GM15510 (cell line): ENCODE data around the gene LMO7.

Source experiments
- POLR2A ChIP-seq: IDR thresholded peaks from 3 replicates; pipeline ENCODE4 v1.6.1; 2011; ENCODE audit warnings: borderline replicate concordance; ENCODE audit not compliant: insufficient read length; ENCODE audit errors: extremely low read depth

LMO7 gene

DNA sequence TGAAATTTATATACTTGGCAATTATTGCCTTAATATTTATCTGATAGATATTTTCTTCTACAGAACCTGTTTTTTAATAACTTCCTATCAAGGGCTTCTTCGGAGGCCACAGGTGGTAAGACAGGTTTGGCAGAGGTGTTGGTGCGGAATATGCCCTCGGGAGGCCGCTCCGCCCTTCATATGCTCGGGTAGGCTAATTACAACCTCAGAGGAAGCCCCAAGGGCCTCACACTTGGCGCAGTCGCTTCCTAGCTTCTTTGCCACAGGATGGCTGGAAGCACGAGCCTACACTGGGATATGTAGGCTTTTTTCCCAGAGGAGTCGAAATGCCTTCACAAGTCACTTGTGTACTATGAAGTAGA lies 68.8 kb downstream of the LMO7 start:
- no peak for TF ChIP-seq POLR2A

DNA sequence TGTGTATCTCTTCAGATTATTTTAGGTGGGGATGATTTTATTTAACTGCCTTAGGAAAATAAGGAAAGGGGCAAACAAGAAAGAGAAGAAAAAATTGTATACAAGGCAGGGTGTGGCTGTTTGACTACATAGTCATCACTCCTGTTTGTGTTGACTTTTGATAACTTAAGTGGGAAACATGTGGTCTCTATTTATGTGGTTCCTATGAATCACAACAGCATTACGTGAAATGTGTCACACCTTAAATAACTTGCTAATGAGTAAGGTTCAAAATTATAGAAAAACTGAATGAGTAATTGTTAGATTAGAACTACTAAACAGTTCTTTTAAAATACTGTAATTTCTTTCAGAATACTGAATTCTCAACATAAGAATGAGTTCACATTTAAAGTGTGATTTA lies 69.3 kb downstream of the LMO7 start:
- no peak for TF ChIP-seq POLR2A

- no peak for TF ChIP-seq POLR2A
Measured at GRCh38 chr13:75705908-75706307, 69.8 kb downstream of the LMO7 start.

DNA sequence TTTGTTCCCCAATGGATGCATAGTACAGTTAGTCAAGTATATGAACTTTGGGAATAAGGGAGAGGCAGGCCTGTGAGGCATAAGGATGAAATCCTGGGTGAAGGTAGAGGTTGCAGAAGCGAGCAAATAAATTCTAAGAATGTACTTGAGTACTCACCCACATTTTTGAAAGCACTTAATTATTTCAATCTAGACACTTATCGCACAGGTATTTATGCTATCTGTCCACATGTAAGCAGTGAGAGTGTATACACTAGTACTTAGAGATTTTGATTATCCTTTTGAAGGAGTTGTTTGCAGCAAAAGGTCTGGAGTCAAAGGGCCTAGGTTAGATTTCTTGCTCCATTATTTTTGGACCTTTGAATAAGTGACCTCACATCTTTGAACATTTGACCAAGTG lies 77.7 kb downstream of the LMO7 start:
- no peak for TF ChIP-seq POLR2A

GRCh38 chr13:75715601-75716523 lies 79.7 kb downstream of the LMO7 start:
- TF ChIP-seq POLR2A = no peak

GRCh38 chr13:75717525-75717924 lies 81.4 kb downstream of the LMO7 start:
- no peak for TF ChIP-seq POLR2A

DNA sequence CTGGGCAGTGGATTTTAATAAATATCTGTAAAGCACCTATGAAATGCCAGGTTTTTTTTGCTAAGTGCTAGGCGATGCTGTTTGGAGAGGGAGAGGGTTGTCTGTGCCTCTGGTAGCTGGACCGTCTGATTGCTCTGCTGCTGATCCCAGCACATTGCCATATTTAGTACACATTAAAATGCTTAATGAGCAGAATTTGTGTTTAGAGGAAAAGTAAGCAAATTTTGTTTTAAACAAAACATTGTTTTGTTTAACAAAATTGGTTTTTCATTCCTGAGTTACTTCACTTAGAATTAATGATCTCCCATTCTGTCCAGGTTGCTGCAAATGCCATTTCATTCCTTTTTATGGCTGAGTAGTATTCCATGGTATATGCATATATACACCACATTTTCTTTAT lies 85.2 kb downstream of the LMO7 start:
- no peak for TF ChIP-seq POLR2A

- no peak for TF ChIP-seq POLR2A
Measured at GRCh38 chr13:75723901-75724300, 87.8 kb downstream of the LMO7 start.

GRCh38 chr13:75724752-75725517 lies 88.8 kb downstream of the LMO7 start:
- no peak for TF ChIP-seq POLR2A

DNA sequence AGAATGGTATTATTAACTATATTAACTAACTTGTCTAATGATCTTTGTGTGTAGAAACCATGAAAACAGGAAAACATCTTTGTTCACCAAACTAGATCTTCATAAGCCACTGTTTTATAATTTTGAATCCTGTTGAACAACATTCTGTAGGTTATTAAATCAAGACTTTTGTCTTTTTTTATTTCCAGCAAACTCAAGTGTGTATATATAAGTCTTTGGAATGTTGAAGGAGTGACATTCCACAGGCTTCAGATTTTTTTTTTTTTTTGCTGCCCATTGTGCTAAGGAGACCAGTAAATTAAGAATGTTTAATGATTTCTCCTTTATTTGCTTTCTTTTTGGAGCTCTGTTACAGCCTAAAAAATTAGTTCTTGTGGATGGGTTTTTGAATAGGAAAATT lies 89.6 kb downstream of the LMO7 start:
- no peak for TF ChIP-seq POLR2A

DNA sequence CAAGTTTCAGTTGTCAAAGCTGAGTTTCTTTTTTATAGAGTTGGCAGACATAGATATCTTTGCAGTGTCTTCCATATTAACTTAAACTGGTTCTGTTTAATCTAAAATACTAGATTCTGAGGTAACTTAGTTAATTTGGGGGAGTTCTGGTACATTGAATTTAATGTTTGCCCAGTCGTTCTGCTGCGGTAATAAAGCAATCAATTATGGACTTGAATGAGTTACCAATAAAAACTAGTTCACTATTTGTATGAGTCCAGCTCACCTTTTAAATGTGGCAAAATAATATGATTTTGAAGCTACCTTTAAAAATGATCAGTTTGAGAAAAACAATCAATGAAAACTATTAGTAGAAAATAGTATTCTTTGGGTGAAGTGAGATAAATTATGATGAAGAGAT lies 90.2 kb downstream of the LMO7 start:
- TF ChIP-seq POLR2A = no peak

DNA sequence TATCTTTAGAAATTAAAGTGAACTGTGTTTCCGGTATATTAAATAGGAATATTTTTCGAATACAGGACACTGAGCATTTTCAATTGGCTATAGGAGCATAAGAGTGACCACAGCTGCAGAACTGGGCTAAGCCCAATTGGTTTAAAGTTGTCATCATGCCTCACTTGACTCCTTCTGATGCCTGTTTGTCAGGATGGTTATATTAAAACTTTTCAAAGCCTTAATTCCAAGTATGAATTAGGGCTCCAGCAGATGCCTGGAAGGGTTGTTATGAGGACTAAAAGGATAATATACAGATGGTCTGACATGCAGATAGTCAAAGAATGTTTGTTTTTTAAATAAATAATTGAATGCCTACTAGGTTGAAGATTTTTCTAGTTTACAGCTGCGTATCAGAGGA lies 100.0 kb downstream of the LMO7 start:
- no peak for TF ChIP-seq POLR2A

- no peak for TF ChIP-seq POLR2A
Measured at GRCh38 chr13:75738841-75739240, 102.7 kb downstream of the LMO7 start.

- no peak for TF ChIP-seq POLR2A
Measured at GRCh38 chr13:75739244-75739868, 103.2 kb downstream of the LMO7 start.

DNA sequence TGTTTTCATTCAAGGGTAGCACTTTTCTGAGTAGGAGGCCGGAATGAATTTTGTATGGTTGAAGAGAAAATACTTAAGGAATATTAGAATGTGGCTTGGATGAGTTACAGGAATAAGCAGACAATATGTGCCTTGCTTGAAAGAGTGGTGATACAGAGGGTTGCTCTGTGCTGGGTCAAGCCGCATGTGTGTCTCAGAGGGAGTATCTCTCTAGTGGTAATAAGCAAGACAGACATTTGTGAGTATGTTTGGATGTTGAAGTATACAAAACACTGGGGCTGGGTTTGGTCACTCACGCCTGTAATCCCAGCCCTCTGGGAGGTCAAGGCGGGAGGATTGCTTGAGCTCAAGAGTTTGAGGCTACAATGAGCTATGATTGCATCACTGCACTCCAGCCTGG lies 103.9 kb downstream of the LMO7 start:
- no peak for TF ChIP-seq POLR2A
